B cell (primary cell): ENCODE measurements around the gene P4HA3. TPM values are rescaled to one million over a fixed set of nuclear protein-coding genes. Genes with fewer than 3 reads are reported as not detected.

Experiments
- ATAC-seq: fragments of 200-7000 bp; cut with Tn5 transposase; one replicate; pipeline ENCODE4 v1.10.0; 2021; ENCODE audit warnings: low read depth, mild to moderate bottlenecking, moderate number of reproducible peaks, moderate library complexity
- CTCF ChIA-PET: fragments of 350-600 bp; sonication (Branson Sonifier 250); formaldehyde crosslinking; loops from one replicate; lab custom pipeline; 2021; ENCODE audit warnings: antibody characterized with exemption, inconsistent platforms; lab: Charles Lee
- POLR2A ChIA-PET: fragments of 350-600 bp; sonication (Branson Sonifier 250); formaldehyde crosslinking; loops from one replicate; lab custom pipeline; 2021; ENCODE audit warnings: antibody characterized with exemption; lab: Charles Lee
- DNase-seq: peaks from one replicate; pipeline ENCODE4 v3.0.0; 2013
- H2AFZ ChIP-seq: 2 replicates; pipeline ENCODE4 v1.6.1; 2012; ENCODE audit warnings: mild to moderate bottlenecking, low read depth, low read length; ENCODE audit not compliant: insufficient read depth, poor library complexity, severe bottlenecking
- H3K27ac ChIP-seq, 2 donors: 1 replicate in 1 of 2; 2 replicates in 1 of 2; pipeline ENCODE4 v1.5.1; 2012 to 2013; ENCODE audit warnings: low read length in 2 of 2, mild to moderate bottlenecking in 2 of 2, moderate library complexity in 1 of 2
- H3K27me3 ChIP-seq, 4 experiments: fragments of 200-600 bp in 1 of 4; sonication (generic) in 1 of 4; replicated peaks in 1 of 4; 1 replicate in 2 of 4; 2 replicates in 2 of 4; pipeline versions ENCODE4 v1.6.1 to v1.7.0; 2013 to 2016; ENCODE audit warnings: low read length in 3 of 4, mild to moderate bottlenecking in 2 of 4, mixed read lengths in 1 of 4, moderate library complexity in 1 of 4; ENCODE audit not compliant: insufficient read depth in 4 of 4, control insufficient read depth in 3 of 4; ENCODE audit errors: control extremely low read depth in 1 of 4
- H3K36me3 ChIP-seq, 2 experiments: replicated peaks in 1 of 2; 1 replicate in 1 of 2; 2 replicates in 1 of 2; pipeline versions ENCODE4 v1.6.1 to v1.7.1; 2013; ENCODE audit warnings: low read length in 1 of 2; ENCODE audit not compliant: insufficient read depth in 2 of 2, control insufficient read depth in 1 of 2; ENCODE audit errors: control extremely low read depth in 1 of 2, extremely low read depth in 1 of 2
- H3K4me1 ChIP-seq, 2 donors: fragments of 200-600 bp in 1 of 2; sonication (generic) in 1 of 2; 1 replicate in 1 of 2; 2 replicates in 1 of 2; pipeline versions ENCODE4 v1.5.1 to v1.6.1; 2013 to 2017; ENCODE audit warnings: low read length in 2 of 2; ENCODE audit not compliant: control insufficient read depth in 2 of 2, insufficient read depth in 2 of 2
- H3K4me2 ChIP-seq: replicated peaks from 2 replicates; pipeline ENCODE3; 2012; ENCODE audit warnings: mild to moderate bottlenecking, low read depth, low read length; ENCODE audit not compliant: poor library complexity, severe bottlenecking
- H3K4me3 ChIP-seq, 5 experiments: fragments of 200-600 bp in 1 of 5; sonication (generic) in 1 of 5; 1 replicate in 3 of 5; 2 replicates in 2 of 5; pipeline versions ENCODE4 v1.5.1 to v1.7.0; 2011 to 2016; ENCODE audit warnings: low read length in 4 of 5, mild to moderate bottlenecking in 4 of 5, low read depth in 2 of 5, control low read depth in 1 of 5, moderate library complexity in 1 of 5; ENCODE audit not compliant: insufficient read depth in 1 of 5; ENCODE audit errors: control extremely low read depth in 1 of 5, extremely low read depth in 1 of 5
- H3K79me2 ChIP-seq: fragments of 200-600 bp; sonication (generic); one replicate; pipeline ENCODE4 v1.6.0; 2016; ENCODE audit warnings: low read length; ENCODE audit not compliant: control insufficient read depth, insufficient read depth
- H3K9ac ChIP-seq: fragments of 200-600 bp; sonication (generic); 2 replicates; pipeline ENCODE4 v1.6.1; 2017; ENCODE audit warnings: mild to moderate bottlenecking, low read length, moderate library complexity
- H3K9me3 ChIP-seq, 3 donors: one replicate each; pipeline versions ENCODE4 v1.6.1 to v1.7.1; 2013; ENCODE audit warnings: low read length in 2 of 3; ENCODE audit not compliant: control insufficient read depth in 2 of 3, insufficient read depth in 1 of 3; ENCODE audit errors: control extremely low read depth in 1 of 3
- H4K20me1 ChIP-seq: 2 replicates; pipeline ENCODE4 v1.6.0; 2012; ENCODE audit warnings: mild to moderate bottlenecking, low read length; ENCODE audit not compliant: insufficient read depth, control insufficient read depth, poor library complexity, severe bottlenecking
- H3K27ac Mint-ChIP-seq: one replicate; pipeline ENCODE4 v1.8.0; 2021; ENCODE audit warnings: mixed read lengths
- H3K27me3 Mint-ChIP-seq: one replicate; pipeline ENCODE4 v1.8.0; 2021; ENCODE audit warnings: mixed read lengths
- H3K4me1 Mint-ChIP-seq: one replicate; pipeline ENCODE4 v1.8.0; 2021; ENCODE audit warnings: mixed read lengths
- H3K4me3 Mint-ChIP-seq: one replicate; pipeline ENCODE4 v1.8.0; 2021; ENCODE audit warnings: mixed read lengths
- H3K9me3 Mint-ChIP-seq: one replicate; pipeline ENCODE4 v1.8.0; 2022; ENCODE audit warnings: mixed read lengths; ENCODE audit not compliant: insufficient read depth
- EZH2 ChIP-seq: IDR thresholded peaks from 2 replicates; pipeline ENCODE4 v1.6.1; 2012; ENCODE audit warnings: borderline replicate concordance, low read depth, mild to moderate bottlenecking, moderate library complexity, low read length; ENCODE audit not compliant: insufficient read depth, poor library complexity, severe bottlenecking
- WGBS: methylation state at CpG from one replicate; pipeline ENCODE4 v1.1.5; 2013; ENCODE audit warnings: missing lambda C conversion rate; ENCODE audit not compliant: insufficient coverage; 5-methylcytosine and 5-hydroxymethylcytosine counted together
- intact Hi-C: fragments of 100-400 bp; cut with micrococcal nuclease; formaldehyde crosslinking; loops from one replicate; pipeline ENCODE4 v1.10.0; 2022
- polyA plus RNA-seq: library from polyadenylated mRNA; depleted of rRNA; stranded (reverse); fragments of >200 nt; gene quantifications from 2 replicates; pipeline ENCODE4 v1.2.3, GENCODE V29; 2012
- total RNA-seq, 2 donors: library from RNA; stranded (reverse); fragments of 120-200 nt in 1 of 2; gene quantifications; 1 replicate in 1 of 2; 2 replicates in 1 of 2; pipeline versions ENCODE4 v1.2.3 to v1.2.4, GENCODE V29; 2013 to 2022
- TF ChIP-seq, protein P1 (sequence below): fragments of 200-600 bp; IDR thresholded peaks from one replicate; pipeline ENCODE4 v1.8.0; 2022; ENCODE audit warnings: antibody characterized with exemption, mild to moderate bottlenecking

The P4HA3 gene
- total and polyA plus RNA-seq, 2 donors (not counting 1 experiment from before 2014, with no cell fraction given) = not detected

DNA sequence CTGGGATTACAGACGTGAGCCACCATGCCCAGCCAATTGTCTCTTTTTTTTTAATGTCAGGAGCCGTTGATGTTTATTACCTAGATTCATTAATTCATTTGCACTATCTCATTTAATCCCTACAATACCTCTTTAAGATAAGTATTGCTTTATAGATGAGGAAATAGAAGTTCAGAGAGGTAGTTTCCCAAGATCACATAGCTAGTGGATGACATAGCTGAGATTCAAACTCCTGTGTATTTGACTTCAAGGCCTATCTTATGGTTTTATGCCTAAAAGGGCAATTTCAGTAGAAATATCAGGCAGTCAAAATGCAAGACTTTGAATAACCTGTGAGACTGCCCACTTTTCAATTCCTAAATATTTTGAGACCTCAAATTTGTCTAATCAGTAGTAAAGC, 73.9 kb downstream of the P4HA3 start:
- H2AFZ ChIP-seq = no peak overlapping the region
- Mint-ChIP-seq H3K27ac (no peak overlapping the region), H3K4me3 (no peak overlapping the region), H3K27me3 (no peaks in the 10 kb centered on the region), H3K4me1 (no peaks in the 10 kb centered on the region), H3K9me3 (no peaks in the 10 kb centered on the region)
- no peaks in the 10 kb centered on the region for H3K4me1 ChIP-seq
- no peak for TF ChIP-seq EZH2
- TF ChIP-seq, protein P1, sequence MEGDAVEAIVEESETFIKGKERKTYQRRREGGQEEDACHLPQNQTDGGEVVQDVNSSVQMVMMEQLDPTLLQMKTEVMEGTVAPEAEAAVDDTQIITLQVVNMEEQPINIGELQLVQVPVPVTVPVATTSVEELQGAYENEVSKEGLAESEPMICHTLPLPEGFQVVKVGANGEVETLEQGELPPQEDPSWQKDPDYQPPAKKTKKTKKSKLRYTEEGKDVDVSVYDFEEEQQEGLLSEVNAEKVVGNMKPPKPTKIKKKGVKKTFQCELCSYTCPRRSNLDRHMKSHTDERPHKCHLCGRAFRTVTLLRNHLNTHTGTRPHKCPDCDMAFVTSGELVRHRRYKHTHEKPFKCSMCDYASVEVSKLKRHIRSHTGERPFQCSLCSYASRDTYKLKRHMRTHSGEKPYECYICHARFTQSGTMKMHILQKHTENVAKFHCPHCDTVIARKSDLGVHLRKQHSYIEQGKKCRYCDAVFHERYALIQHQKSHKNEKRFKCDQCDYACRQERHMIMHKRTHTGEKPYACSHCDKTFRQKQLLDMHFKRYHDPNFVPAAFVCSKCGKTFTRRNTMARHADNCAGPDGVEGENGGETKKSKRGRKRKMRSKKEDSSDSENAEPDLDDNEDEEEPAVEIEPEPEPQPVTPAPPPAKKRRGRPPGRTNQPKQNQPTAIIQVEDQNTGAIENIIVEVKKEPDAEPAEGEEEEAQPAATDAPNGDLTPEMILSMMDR = no peak
- intact Hi-C loops = no loop called here
- H3K36me3 ChIP-seq = peaks cover 2 to 34% of the 10 kb centered on the region in 2 experiments
- ATAC-seq (no peak), DNase-seq (no peak)
- no peak overlapping the region for H3K4me3 ChIP-seq
- H4K20me1 ChIP-seq = no peaks in the 10 kb centered on the region
- no peak overlapping the region for H3K4me2 ChIP-seq
- ChIA-PET POLR2A (no interaction called here), CTCF (no interaction called here)
- H3K27me3 ChIP-seq = no peaks in the 10 kb centered on the region
- H3K27ac ChIP-seq = no peak overlapping the region
- no peaks in the 10 kb centered on the region for H3K79me2 ChIP-seq
- H3K9me3 ChIP-seq = no peaks in the 10 kb centered on the region
- WGBS = 100% methylated on average over 1 of the region's 2 CpGs
- no peak overlapping the region for H3K9ac ChIP-seq

DNA sequence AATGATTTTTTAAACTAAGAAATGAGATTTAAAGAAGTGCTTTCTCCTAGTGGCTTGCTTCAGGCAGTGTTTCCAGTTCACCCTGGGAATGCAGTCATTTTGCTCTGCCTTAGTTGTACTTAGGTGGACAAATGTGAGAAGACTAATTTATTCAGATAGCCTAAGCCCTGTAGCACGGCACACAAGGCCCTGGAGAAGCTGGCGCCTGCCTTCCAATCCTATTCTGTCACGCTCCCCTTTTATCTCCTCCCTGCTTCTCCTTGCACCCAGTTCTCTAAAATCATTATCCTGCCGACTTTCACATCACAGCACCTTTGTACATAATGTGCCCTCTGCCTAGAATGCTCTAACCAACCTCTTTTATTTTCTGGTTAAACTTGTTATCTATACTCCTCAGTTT, 76.3 kb downstream of the P4HA3 start:
- H3K9ac ChIP-seq = no peak overlapping the region
- intact Hi-C loops = no loop called here
- H3K27me3 Mint-ChIP-seq = no peaks in the 10 kb centered on the region
- H3K9me3 ChIP-seq = no peaks in the 10 kb centered on the region
- no peaks in the 10 kb centered on the region for H3K4me1 Mint-ChIP-seq
- ATAC-seq (no peak), DNase-seq (no peak)
- POLR2A ChIA-PET = no interaction called here
- no peaks in the 10 kb centered on the region for H3K9me3 Mint-ChIP-seq
- no peak overlapping the region for H3K27ac Mint-ChIP-seq
- no peaks in the 10 kb centered on the region for H4K20me1 ChIP-seq
- H3K27ac ChIP-seq = no peak overlapping the region
- WGBS = 94% methylated on average over 3 of the region's 4 CpGs
- H3K4me3 Mint-ChIP-seq = no peak overlapping the region
- no peaks in the 10 kb centered on the region for H3K27me3 ChIP-seq
- CTCF ChIA-PET = no interaction called here
- no peak overlapping the region for H3K4me2 ChIP-seq
- TF ChIP-seq, protein P1 = no peak
- no peak for TF ChIP-seq EZH2
- peaks cover 10 to 26% of the 10 kb centered on the region in 2 experiments for H3K36me3 ChIP-seq
- H3K4me1 ChIP-seq = no peaks in the 10 kb centered on the region
- H3K79me2 ChIP-seq = no peaks in the 10 kb centered on the region
- no peak overlapping the region for H2AFZ ChIP-seq
- no peak overlapping the region for H3K4me3 ChIP-seq
